B cell (primary cell): ENCODE measurements around the gene CBX4.

Experiments
- EZH2 ChIP-seq: IDR thresholded peaks from 2 replicates; pipeline ENCODE4 v1.6.1; 2012; ENCODE audit warnings: borderline replicate concordance, low read depth, mild to moderate bottlenecking, moderate library complexity, low read length; ENCODE audit not compliant: insufficient read depth, poor library complexity, severe bottlenecking
- TF ChIP-seq, protein P1 (sequence below): fragments of 200-600 bp; IDR thresholded peaks from one replicate; pipeline ENCODE4 v1.8.0; 2022; ENCODE audit warnings: antibody characterized with exemption, mild to moderate bottlenecking

DNA sequence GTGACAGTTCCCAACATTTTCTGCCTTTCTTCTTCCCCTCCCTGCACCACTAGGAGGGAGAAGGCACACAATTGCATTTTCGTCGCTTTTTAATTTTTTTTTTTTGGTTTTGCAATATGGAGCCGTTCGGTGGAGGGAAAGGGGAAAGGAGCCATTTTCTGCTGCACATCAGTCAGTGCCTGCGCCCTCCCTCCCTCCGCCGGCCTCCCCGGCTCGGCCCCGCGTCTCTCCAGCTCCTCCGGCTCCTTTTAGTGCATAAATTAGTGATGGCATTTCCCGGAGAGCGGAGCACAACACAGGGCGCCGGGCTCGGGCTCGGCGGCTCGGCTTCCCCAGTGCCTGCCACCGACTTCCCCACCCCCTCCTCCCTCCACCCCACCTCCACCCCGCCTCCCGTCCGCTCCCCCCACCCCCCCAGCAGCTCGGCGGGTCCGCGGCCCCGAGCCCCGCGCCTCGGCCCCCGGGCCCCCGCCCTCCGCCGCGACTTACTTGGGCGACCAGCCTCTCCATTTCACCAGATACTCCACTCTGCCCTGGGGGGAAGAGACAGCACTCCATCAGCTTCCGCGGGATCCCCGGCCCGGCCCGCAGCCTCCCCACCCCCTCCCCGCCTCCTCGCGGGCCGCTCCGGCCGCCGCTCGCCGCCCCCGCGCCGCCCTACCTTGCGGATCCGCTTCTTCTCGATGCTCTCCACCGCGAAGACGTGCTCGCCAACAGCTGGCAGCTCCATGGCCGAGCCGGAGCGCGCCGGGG is 542 bp downstream of the CBX4 start:
- TF ChIP-seq, protein P1, sequence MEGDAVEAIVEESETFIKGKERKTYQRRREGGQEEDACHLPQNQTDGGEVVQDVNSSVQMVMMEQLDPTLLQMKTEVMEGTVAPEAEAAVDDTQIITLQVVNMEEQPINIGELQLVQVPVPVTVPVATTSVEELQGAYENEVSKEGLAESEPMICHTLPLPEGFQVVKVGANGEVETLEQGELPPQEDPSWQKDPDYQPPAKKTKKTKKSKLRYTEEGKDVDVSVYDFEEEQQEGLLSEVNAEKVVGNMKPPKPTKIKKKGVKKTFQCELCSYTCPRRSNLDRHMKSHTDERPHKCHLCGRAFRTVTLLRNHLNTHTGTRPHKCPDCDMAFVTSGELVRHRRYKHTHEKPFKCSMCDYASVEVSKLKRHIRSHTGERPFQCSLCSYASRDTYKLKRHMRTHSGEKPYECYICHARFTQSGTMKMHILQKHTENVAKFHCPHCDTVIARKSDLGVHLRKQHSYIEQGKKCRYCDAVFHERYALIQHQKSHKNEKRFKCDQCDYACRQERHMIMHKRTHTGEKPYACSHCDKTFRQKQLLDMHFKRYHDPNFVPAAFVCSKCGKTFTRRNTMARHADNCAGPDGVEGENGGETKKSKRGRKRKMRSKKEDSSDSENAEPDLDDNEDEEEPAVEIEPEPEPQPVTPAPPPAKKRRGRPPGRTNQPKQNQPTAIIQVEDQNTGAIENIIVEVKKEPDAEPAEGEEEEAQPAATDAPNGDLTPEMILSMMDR, result no peak
- TF ChIP-seq EZH2, result no peak
